H9 (cell line): ENCODE data around the gene CHORDC1. TPM values are rescaled to one million over a fixed set of nuclear protein-coding genes. Genes with fewer than 3 reads are reported as not detected.

Source experiments
- DNase-seq: peaks from one replicate; pipeline ENCODE4 v3.0.0-alpha.2; 2017
- H2AFZ ChIP-seq: one replicate; pipeline ENCODE4 v1.6.1; 2013; ENCODE audit warnings: mild to moderate bottlenecking, low read length, control low read depth, moderate library complexity
- H2AK5ac ChIP-seq: 2 replicates; pipeline ENCODE4 v1.6.1; 2013; ENCODE audit warnings: low read length, control low read depth, mixed read lengths; ENCODE audit not compliant: insufficient read length
- H2BK120ac ChIP-seq: one replicate; pipeline ENCODE4 v1.6.1; 2013; ENCODE audit warnings: low read depth, mild to moderate bottlenecking, low read length, control low read depth, inconsistent platforms; ENCODE audit not compliant: poor library complexity, severe bottlenecking
- H2BK12ac ChIP-seq: 2 replicates; pipeline ENCODE4 v1.6.1; 2013; ENCODE audit warnings: low read length, control low read depth, mixed read lengths, low read depth; ENCODE audit not compliant: insufficient read length
- H2BK15ac ChIP-seq: 2 replicates; pipeline ENCODE4 v1.6.1; 2013; ENCODE audit warnings: low read depth, low read length, control low read depth
- H2BK20ac ChIP-seq: one replicate; pipeline ENCODE4 v1.6.1; 2013; ENCODE audit warnings: low read depth, mild to moderate bottlenecking, low read length, control low read depth, inconsistent platforms; ENCODE audit not compliant: poor library complexity, severe bottlenecking
- H2BK5ac ChIP-seq: 2 replicates; pipeline ENCODE4 v1.6.1; 2013; ENCODE audit warnings: low read length, control low read depth, mixed read lengths; ENCODE audit not compliant: insufficient read length
- H3K14ac ChIP-seq: 2 replicates; pipeline ENCODE4 v1.6.1; 2013; ENCODE audit warnings: low read length, control low read depth; ENCODE audit not compliant: insufficient read depth
- H3K18ac ChIP-seq: 2 replicates; pipeline ENCODE4 v1.6.1; 2013; ENCODE audit warnings: low read depth, mild to moderate bottlenecking, mixed read lengths, low read length, control low read depth; ENCODE audit not compliant: insufficient read length
- H3K23ac ChIP-seq: 2 replicates; pipeline ENCODE4 v1.6.1; 2013; ENCODE audit warnings: low read length, control low read depth, mixed read lengths, low read depth; ENCODE audit not compliant: insufficient read length
- H3K23me2 ChIP-seq: 2 replicates; pipeline ENCODE4 v1.6.1; 2013; ENCODE audit warnings: low read depth, mild to moderate bottlenecking, mixed read lengths, low read length, control low read depth; ENCODE audit not compliant: insufficient read length, poor library complexity, severe bottlenecking
- H3K27ac ChIP-seq: 2 replicates; pipeline ENCODE4 v1.5.1; 2013; ENCODE audit warnings: low read length, control low read depth, mixed read lengths, low read depth; ENCODE audit not compliant: insufficient read length
- H3K27me3 ChIP-seq: 2 replicates; pipeline ENCODE4 v1.6.1; 2013; ENCODE audit warnings: low read length, control low read depth, inconsistent platforms; ENCODE audit not compliant: insufficient read depth
- H3K4ac ChIP-seq: 2 replicates; pipeline ENCODE4 v1.6.1; 2013; ENCODE audit warnings: low read depth, mild to moderate bottlenecking, control low read depth, inconsistent platforms, low read length, moderate library complexity
- H3K4me1 ChIP-seq: 2 replicates; pipeline ENCODE4 v1.6.1; 2013; ENCODE audit warnings: low read length, control low read depth, inconsistent platforms; ENCODE audit not compliant: insufficient read depth
- H3K4me2 ChIP-seq: 2 replicates; pipeline ENCODE4 v1.6.1; 2013; ENCODE audit warnings: low read length, control low read depth, mixed read lengths; ENCODE audit not compliant: insufficient read length, insufficient read depth
- H3K56ac ChIP-seq: 2 replicates; pipeline ENCODE4 v1.6.1; 2013; ENCODE audit warnings: low read depth, mild to moderate bottlenecking, mixed read lengths, low read length, control low read depth; ENCODE audit not compliant: insufficient read length
- H3K79me1 ChIP-seq: 2 replicates; pipeline ENCODE4 v1.6.1; 2013; ENCODE audit warnings: low read depth, mild to moderate bottlenecking, moderate library complexity, low read length, control low read depth, inconsistent platforms; ENCODE audit not compliant: insufficient read depth, poor library complexity, severe bottlenecking
- H3K79me2 ChIP-seq: 2 replicates; pipeline ENCODE4 v1.6.1; 2013; ENCODE audit warnings: low read length, control low read depth, inconsistent platforms; ENCODE audit not compliant: insufficient read depth
- H3K9ac ChIP-seq: 2 replicates; pipeline ENCODE4 v1.6.1; 2013; ENCODE audit warnings: low read length, control low read depth, mixed read lengths; ENCODE audit not compliant: insufficient read length; ENCODE audit errors: extremely low read depth
- H3K9me3 ChIP-seq: one replicate; pipeline ENCODE4 v1.6.1; 2013; ENCODE audit warnings: low read depth, low read length, inconsistent platforms; ENCODE audit not compliant: control insufficient read depth
- H3T11ph ChIP-seq: one replicate; pipeline ENCODE4 v1.6.1; 2013; ENCODE audit warnings: mild to moderate bottlenecking, low read length, control low read depth, inconsistent platforms
- H4K20me1 ChIP-seq: one replicate; pipeline ENCODE4 v1.6.1; 2013; ENCODE audit not compliant: control insufficient read depth, insufficient read length, insufficient read depth
- H4K5ac ChIP-seq: 2 replicates; pipeline ENCODE4 v1.6.1; 2013; ENCODE audit warnings: low read depth, mild to moderate bottlenecking, mixed read lengths, low read length, control low read depth; ENCODE audit not compliant: insufficient read length
- H4K8ac ChIP-seq: replicated peaks from 2 replicates; pipeline ENCODE4 v1.6.1; 2013; ENCODE audit warnings: low read length, control low read depth, mixed read lengths, low read depth; ENCODE audit not compliant: insufficient read length
- H4K91ac ChIP-seq: 2 replicates; pipeline ENCODE4 v1.6.1; 2013; ENCODE audit warnings: low read depth, mild to moderate bottlenecking, moderate library complexity, mixed read lengths, low read length, control low read depth; ENCODE audit not compliant: insufficient read length
- H3K27ac Mint-ChIP-seq, 3 experiments: 2 replicates in 2 of 3; 3 replicates in 1 of 3; pipeline ENCODE4 v1.8.0; 2020 to 2021; ENCODE audit warnings: mixed read lengths in 3 of 3, mild to moderate bottlenecking in 1 of 3, moderate library complexity in 1 of 3
- H3K27me3 Mint-ChIP-seq: 2 replicates; pipeline ENCODE4 v1.8.0; 2021; ENCODE audit warnings: low read depth, mild to moderate bottlenecking, moderate library complexity, mixed read lengths
- H3K36me3 Mint-ChIP-seq, 3 experiments: 2 replicates in 2 of 3; 3 replicates in 1 of 3; pipeline ENCODE4 v1.8.0; 2020 to 2021; ENCODE audit warnings: low read depth in 3 of 3, mixed read lengths in 3 of 3; ENCODE audit not compliant: insufficient read depth in 1 of 3
- H3K4me1 Mint-ChIP-seq, 2 experiments: 2 replicates each; pipeline ENCODE4 v1.8.0; 2020; ENCODE audit warnings: mixed read lengths in 2 of 2
- H3K4me3 Mint-ChIP-seq, 2 experiments: 2 replicates in 1 of 2; 3 replicates in 1 of 2; pipeline ENCODE4 v1.8.0; 2020 to 2021; ENCODE audit warnings: mild to moderate bottlenecking in 2 of 2, mixed read lengths in 2 of 2, moderate library complexity in 1 of 2
- H3K9me3 Mint-ChIP-seq, 2 experiments: 2 replicates in 1 of 2; 3 replicates in 1 of 2; pipeline ENCODE4 v1.8.0; 2020; ENCODE audit warnings: mild to moderate bottlenecking in 2 of 2, mixed read lengths in 2 of 2, moderate library complexity in 1 of 2
- CTCF ChIP-seq: fragments of 200-600 bp; sonication (generic); conservative IDR thresholded peaks from 3 replicates; pipeline ENCODE4 v1.8.0; 2021; ENCODE audit warnings: antibody characterized with exemption, mild to moderate bottlenecking
- WGBS: extraction: QIAGEN DNeasy Blood & Tissue Kit; methylation state at CpG from one replicate; pipeline ENCODE4 v1.1.7; 2013; ENCODE audit warnings: missing lambda C conversion rate, low lambda C conversion rate, mixed read lengths; ENCODE audit not compliant: insufficient read length; ENCODE audit errors: extremely low coverage; 5-methylcytosine and 5-hydroxymethylcytosine counted together
- total RNA-seq: library from RNA; stranded (reverse); gene quantifications from 2 replicates; pipeline ENCODE4 v1.2.1, GENCODE V29; 2021

The CHORDC1 gene
- total RNA-seq, 1 experiment from 2014 or later: 77.7 TPM

- no peak overlapping the region for H2BK15ac ChIP-seq
- no peak overlapping the region for H3K4me2 ChIP-seq
- no peaks in the 10 kb centered on the region for H3K27me3 ChIP-seq
- H3K56ac ChIP-seq: no peak overlapping the region
- H2AFZ ChIP-seq: no peak overlapping the region
- no peak overlapping the region for H2AK5ac ChIP-seq
- no peaks in the 10 kb centered on the region for H3K79me2 ChIP-seq
- no peak overlapping the region for H3K23ac ChIP-seq
- H3K14ac ChIP-seq: no peak overlapping the region
- DNase-seq: no peak
- H3K4ac ChIP-seq: no peak overlapping the region
- H3K79me1 ChIP-seq: no peaks in the 10 kb centered on the region
- no peak overlapping the region for H2BK5ac ChIP-seq
- no peak overlapping the region for H4K8ac ChIP-seq
- no peak for TF ChIP-seq CTCF
- no peak overlapping the region for H2BK20ac ChIP-seq
- H2BK12ac ChIP-seq: no peak overlapping the region
- H3K4me3 Mint-ChIP-seq: no peak overlapping the region
- H3K9me3 ChIP-seq: no peaks in the 10 kb centered on the region
- no peak overlapping the region for H3K27ac Mint-ChIP-seq
- H3K27me3 Mint-ChIP-seq: no peaks in the 10 kb centered on the region
- no peak overlapping the region for H4K91ac ChIP-seq
- no peaks in the 10 kb centered on the region for H4K20me1 ChIP-seq
- no peaks in the 10 kb centered on the region for H3K4me1 Mint-ChIP-seq
- no peak overlapping the region for H3K9ac ChIP-seq
- H3K9me3 Mint-ChIP-seq: no peaks in the 10 kb centered on the region
- no peak overlapping the region for H3T11ph ChIP-seq
- H2BK120ac ChIP-seq: no peak overlapping the region
- H3K23me2 ChIP-seq: no peaks in the 10 kb centered on the region
- no peak overlapping the region for H3K27ac ChIP-seq
- H4K5ac ChIP-seq: no peak overlapping the region
- no peaks in the 10 kb centered on the region for H3K4me1 ChIP-seq
- WGBS: no CpG with 5 or more reads among the region's 1 CpG
- H3K36me3 Mint-ChIP-seq: peaks cover 0 to 2% (median 0%) of the 10 kb centered on the region in 3 experiments; a peak in 1 of 7 replicates
- no peak overlapping the region for H3K18ac ChIP-seq
Observed at GRCh38 chr11:90176069-90176468, 46.8 kb downstream of the CHORDC1 start.
